Measurements from ENCODE around the gene SORCS3.

The SORCS3 gene

GRCh38 chr10:104646146-104646545, 5.1 kb downstream of the SORCS3 start:
- DNase-seq, result no peak

- DNase-seq, result no peak
These were observed 7.3 kb downstream of the SORCS3 start for GRCh38 chr10:104648421-104648820.

GRCh38 chr10:104650072-104650471, 9.0 kb downstream of the SORCS3 start:
- no peak for DNase-seq

GRCh38 chr10:104650635-104651331, 9.7 kb downstream of the SORCS3 start:
- no peak for DNase-seq

- DNase-seq, result no peak
These were observed 15.9 kb downstream of the SORCS3 start for GRCh38 chr10:104657036-104657435.

GRCh38 chr10:104657457-104657856, 16.4 kb downstream of the SORCS3 start:
- no peak for DNase-seq

- no peak for DNase-seq
These were observed 17.0 kb downstream of the SORCS3 start for GRCh38 chr10:104658067-104658466.

GRCh38 chr10:104659809-104660208, 18.7 kb downstream of the SORCS3 start:
- no peak for DNase-seq

GRCh38 chr10:104663076-104663475, 22.0 kb downstream of the SORCS3 start:
- no peak for DNase-seq

GRCh38 chr10:104663563-104663962, 22.5 kb downstream of the SORCS3 start:
- no peak for DNase-seq

GRCh38 chr10:104664205-104664604, 23.1 kb downstream of the SORCS3 start:
- no peak for DNase-seq

- DNase-seq, result no peak
These were observed 24.1 kb downstream of the SORCS3 start for GRCh38 chr10:104665174-104665573.

- DNase-seq, result no peak
These were observed 25.0 kb downstream of the SORCS3 start for GRCh38 chr10:104666106-104666505.

GRCh38 chr10:104676874-104677273, 35.8 kb downstream of the SORCS3 start:
- DNase-seq, result no peak

GRCh38 chr10:104678658-104679057, 37.6 kb downstream of the SORCS3 start:
- no peak for DNase-seq

GRCh38 chr10:104680467-104681401, 39.6 kb downstream of the SORCS3 start:
- no peak for DNase-seq

GRCh38 chr10:104681485-104681884, 40.4 kb downstream of the SORCS3 start:
- DNase-seq, result no peak

- DNase-seq, result no peak
These were observed 42.5 kb downstream of the SORCS3 start for GRCh38 chr10:104683567-104683966.

GRCh38 chr10:104686829-104687228, 45.7 kb downstream of the SORCS3 start:
- DNase-seq, result no peak

GRCh38 chr10:104688251-104689042, 47.4 kb downstream of the SORCS3 start:
- no peak for DNase-seq

- DNase-seq, result no peak
These were observed 48.0 kb downstream of the SORCS3 start for GRCh38 chr10:104689105-104689504.

- no peak for DNase-seq
These were observed 48.5 kb downstream of the SORCS3 start for GRCh38 chr10:104689547-104689946.

GRCh38 chr10:104690101-104690500, 49.0 kb downstream of the SORCS3 start:
- no peak for DNase-seq

All from CD4-positive, alpha-beta T cell treated with Interleukin-6 for 4 hours (primary cell).